HG03354 (cell line): ENCODE data around the gene CCDC27.
"Not testable (repeated sequence)": the region's sequence is repeated elsewhere in the genome, so short reads cannot be mapped to it uniquely, and the experiment has no call there.

Experiments
- ATAC-seq: cut with Tn5 transposase; IDR thresholded peaks from one replicate; pipeline ENCODE4 v1.9.1; 2021; ENCODE audit warnings: mild to moderate bottlenecking; ENCODE audit not compliant: unreplicated experiment, poor library complexity, severe bottlenecking

CCDC27 gene

DNA sequence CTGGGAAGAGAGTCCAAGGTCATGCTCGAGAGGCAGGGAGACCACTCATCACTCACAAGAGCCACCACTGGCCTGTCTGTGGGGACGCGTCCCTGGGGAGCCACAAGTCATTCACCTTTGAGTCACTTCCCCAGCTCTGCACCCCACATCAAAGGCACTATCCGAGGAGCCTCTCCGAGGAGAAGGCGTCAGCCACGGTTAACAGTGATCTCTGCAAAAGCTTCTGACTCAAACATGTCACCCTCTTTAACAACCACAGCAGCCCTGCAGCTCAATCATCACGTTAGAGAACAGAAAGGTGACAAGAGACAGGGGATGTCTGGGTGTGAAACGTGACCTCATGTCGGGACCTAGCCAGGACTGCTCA is 35.1 kb downstream of the CCDC27 start:
- ATAC-seq: no peak

- no peak for ATAC-seq
These were observed 35.7 kb downstream of the CCDC27 start for GRCh38 chr1:3787745-3788605.

- no peak for ATAC-seq
These were observed 36.6 kb downstream of the CCDC27 start for GRCh38 chr1:3788756-3789420.

GRCh38 chr1:3789421-3790300 is 37.4 kb downstream of the CCDC27 start:
- no peak for ATAC-seq

DNA sequence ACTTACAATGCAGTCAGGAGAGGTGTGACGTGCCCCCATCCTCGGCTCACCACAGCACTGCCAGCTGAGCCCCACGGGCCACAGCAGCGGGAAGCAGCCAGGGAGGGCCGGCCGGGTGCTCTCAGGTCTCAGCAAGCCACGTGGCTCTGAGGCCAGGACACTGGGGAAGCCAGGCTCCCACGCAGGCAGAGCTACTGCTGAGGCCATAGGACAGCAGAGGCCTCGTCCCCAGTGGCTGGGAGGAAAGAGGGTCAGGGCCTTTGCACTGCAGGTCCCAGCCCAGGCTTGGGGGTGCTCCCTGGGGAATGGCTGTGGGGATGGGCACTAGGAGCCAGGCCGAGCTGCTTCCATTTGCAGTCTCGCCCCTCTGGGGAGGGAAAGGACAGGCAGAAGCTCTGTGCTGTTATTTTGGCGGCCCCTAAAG is 38.3 kb downstream of the CCDC27 start:
- no peak for ATAC-seq

- no peak for ATAC-seq
These were observed 38.7 kb downstream of the CCDC27 start for GRCh38 chr1:3790952-3791351.

- peak; percentile 34 for ATAC-seq
These were observed 43.4 kb downstream of the CCDC27 start for GRCh38 chr1:3795453-3796214.

DNA sequence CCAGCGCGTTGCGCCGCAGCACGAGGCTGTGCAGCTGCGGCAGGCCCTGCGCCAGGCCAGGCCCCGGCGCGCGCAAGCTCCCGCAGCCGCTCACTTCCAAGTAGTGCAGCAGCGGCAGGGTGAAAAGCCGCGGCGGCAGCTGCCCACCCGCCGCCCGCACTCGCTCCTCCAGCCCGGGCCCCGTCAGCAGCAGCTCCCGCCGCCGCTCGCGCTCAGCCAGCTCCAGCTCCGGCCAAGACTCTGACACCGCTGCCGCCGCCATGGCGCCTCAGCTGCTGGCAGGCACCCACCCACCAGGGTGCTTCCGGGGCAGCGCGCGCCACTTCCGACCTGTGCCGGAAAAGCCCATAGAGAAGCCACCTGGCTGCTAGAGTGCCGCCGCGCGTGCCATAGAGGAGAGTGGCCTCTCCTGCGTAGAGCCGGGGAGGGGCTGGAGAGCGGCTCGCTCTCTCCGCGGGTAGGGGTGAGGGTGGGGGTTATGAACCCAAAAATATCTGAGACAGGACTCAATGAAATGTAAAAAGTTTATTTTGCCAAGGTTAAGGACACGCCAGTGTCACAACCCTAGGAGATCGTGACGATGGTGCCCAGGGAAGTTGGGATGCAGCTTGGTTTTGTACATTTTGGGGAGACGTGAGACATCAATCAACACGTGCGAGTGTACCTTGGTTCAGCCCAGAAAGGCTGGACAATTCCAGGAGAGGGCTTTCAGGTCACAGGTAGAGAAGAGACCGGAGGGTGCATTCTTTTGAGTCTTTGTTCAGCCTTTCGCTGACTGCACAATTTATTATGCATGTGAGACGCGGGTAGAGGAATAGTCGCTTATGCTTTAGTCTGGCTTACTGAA is 44.2 kb downstream of the CCDC27 start, which contains the start of gene LRRC47:
LRRC47 (minus strand) TSS at position 284 of the 847 bp plus-strand sequence; CDS start at position 262, 22 bp downstream.
- ATAC-seq: peak; percentile 99

GRCh38 chr1:3799976-3800685 is 47.9 kb downstream of the CCDC27 start:
- ATAC-seq: no peak

GRCh38 chr1:3800795-3801194 is 48.5 kb downstream of the CCDC27 start:
- not testable (repeated sequence) for ATAC-seq

- ATAC-seq: no peak
These were observed 51.8 kb downstream of the CCDC27 start for GRCh38 chr1:3803905-3804626.

DNA sequence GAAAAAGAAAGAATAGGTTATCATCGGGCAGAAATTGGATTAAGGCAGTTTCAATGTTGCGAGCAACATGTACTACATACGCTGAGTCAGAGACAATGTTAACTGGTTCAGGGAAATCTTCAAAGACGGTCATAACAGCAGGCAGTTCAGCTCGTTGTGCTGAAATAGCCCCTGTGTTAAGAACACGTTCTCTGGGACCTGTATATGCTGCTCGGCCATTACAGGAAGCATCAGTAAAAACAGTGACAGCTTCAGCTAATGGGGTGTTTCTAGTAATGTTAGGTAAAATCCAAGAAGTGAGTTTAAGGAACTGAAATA is 52.3 kb downstream of the CCDC27 start:
- not testable (repeated sequence) for ATAC-seq

DNA sequence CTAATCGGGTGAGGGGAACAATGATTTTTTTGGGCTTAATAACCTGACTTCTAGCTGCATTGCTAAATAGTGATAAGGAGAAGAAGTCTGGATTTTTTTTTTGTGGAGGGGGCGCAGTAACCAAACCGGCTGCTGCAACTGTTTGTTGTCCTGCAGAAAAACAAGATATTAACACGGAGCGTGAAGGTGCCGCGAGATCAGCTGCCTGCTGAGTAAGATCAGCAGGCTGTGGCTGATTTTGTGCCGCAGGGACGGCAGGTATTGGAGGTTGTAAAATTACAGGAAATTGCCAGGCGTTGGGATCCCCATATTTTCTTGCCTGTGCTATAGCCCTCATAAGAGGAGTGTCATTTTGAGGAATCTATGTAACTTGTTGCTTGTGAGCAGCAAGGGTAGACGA is 52.8 kb downstream of the CCDC27 start:
- no peak for ATAC-seq

DNA sequence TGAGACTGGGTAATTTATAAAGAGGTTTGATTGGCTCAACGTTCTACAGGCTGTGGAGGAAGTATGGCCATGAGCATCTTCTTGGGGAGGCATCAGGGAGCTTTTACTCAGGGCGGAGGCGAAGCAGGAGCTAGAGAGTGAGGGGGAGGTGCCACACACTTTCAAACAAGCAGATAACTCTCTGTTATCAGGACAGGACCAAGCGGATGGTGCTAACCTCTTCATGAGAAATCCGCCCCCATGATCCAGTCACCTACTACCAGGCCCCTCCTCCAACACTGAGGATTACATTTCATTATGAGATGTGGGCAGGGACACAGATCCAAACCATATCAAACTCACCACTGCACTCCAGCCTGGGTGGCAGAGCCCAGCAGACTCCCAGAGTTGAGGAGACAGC is 55.5 kb downstream of the CCDC27 start:
- no peak for ATAC-seq

DNA sequence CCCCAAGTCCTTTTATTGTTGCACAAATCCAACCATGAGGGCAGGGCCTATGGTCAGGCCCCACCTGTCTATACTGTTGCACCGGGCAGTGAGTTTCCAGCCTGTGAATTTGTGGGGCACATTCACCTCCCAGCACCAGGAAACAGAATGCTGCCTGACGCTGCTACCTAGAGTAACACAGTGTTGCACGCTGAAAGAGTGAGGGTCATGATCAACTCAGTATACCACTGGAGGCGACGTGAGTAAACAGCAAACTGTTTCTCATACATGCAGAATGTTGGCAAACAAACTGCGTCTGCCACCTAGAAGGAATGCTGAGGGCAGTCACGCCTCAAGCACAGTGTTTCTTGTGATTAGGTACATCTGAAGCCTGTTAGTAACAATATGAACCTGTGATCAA is 57.4 kb downstream of the CCDC27 start:
- ATAC-seq: no peak

GRCh38 chr1:3810149-3810761 is 58.0 kb downstream of the CCDC27 start:
- not testable (repeated sequence) for ATAC-seq

GRCh38 chr1:3811595-3811911 is 59.3 kb downstream of the CCDC27 start:
- ATAC-seq: no peak
